Measurements from ENCODE around the gene RND3. TPM values are rescaled to one million over a fixed set of nuclear protein-coding genes. Genes with fewer than 3 reads are reported as not detected.
A peak's percentile ranks its signal among the peaks of the same experiment; 100 is the strongest.

Gene RND3
- total RNA-seq, 3 donors from 2014 or later = 42.2 to 80.1 (median 57.5) TPM

- no peaks in the 10 kb centered on the region for H3K9me3 ChIP-seq
- TF ChIP-seq, protein P1, sequence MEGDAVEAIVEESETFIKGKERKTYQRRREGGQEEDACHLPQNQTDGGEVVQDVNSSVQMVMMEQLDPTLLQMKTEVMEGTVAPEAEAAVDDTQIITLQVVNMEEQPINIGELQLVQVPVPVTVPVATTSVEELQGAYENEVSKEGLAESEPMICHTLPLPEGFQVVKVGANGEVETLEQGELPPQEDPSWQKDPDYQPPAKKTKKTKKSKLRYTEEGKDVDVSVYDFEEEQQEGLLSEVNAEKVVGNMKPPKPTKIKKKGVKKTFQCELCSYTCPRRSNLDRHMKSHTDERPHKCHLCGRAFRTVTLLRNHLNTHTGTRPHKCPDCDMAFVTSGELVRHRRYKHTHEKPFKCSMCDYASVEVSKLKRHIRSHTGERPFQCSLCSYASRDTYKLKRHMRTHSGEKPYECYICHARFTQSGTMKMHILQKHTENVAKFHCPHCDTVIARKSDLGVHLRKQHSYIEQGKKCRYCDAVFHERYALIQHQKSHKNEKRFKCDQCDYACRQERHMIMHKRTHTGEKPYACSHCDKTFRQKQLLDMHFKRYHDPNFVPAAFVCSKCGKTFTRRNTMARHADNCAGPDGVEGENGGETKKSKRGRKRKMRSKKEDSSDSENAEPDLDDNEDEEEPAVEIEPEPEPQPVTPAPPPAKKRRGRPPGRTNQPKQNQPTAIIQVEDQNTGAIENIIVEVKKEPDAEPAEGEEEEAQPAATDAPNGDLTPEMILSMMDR (IDR thresholded peaks at IDR 0.05) = no peak
- no peaks in the 10 kb centered on the region for H3K36me3 ChIP-seq (ENCODE audit: low read depth)
- no peak for DNase-seq
- intact Hi-C loops (cut with DNase I, micrococcal nuclease) = no loop called here
- no peak overlapping the region for H3K4me3 ChIP-seq
- peaks cover 8% of the 10 kb centered on the region for H3K4me1 ChIP-seq (ENCODE audit: low read depth)
- ATAC-seq = peak; percentile 39
These were observed 61.2 kb downstream of the RND3 start for GRCh38 chr2:150426315-150426714.

GRCh38 chr2:150425121-150425955, 62.1 kb downstream of the RND3 start:
- DNase-seq = peak in 1 of 3 donors; percentile 23
- ATAC-seq = no peak
- intact Hi-C loops (cut with DNase I, micrococcal nuclease) = no loop called here
- Histone ChIP-seq H3K36me3 (ENCODE audit: low read depth) (no peaks in the 10 kb centered on the region), H3K9me3 (no peaks in the 10 kb centered on the region), H3K4me3 (no peak overlapping the region), H3K4me1 (ENCODE audit: low read depth) (peaks cover 8% of the 10 kb centered on the region)
- TF ChIP-seq, protein P1 (IDR thresholded peaks at IDR 0.05) = no peak

- Histone ChIP-seq H3K36me3 (ENCODE audit: low read depth) (no peaks in the 10 kb centered on the region), H3K4me3 (no peak overlapping the region), H3K4me1 (ENCODE audit: low read depth) (peaks cover 8% of the 10 kb centered on the region), H3K9me3 (no peaks in the 10 kb centered on the region)
- intact Hi-C loops (cut with DNase I, micrococcal nuclease) = no loop called here
- DNase-seq (no peak), ATAC-seq (no peak)
- TF ChIP-seq, protein P1 (IDR thresholded peaks at IDR 0.05) = no peak
These were observed 63.1 kb downstream of the RND3 start for GRCh38 chr2:150424406-150424805.

DNA sequence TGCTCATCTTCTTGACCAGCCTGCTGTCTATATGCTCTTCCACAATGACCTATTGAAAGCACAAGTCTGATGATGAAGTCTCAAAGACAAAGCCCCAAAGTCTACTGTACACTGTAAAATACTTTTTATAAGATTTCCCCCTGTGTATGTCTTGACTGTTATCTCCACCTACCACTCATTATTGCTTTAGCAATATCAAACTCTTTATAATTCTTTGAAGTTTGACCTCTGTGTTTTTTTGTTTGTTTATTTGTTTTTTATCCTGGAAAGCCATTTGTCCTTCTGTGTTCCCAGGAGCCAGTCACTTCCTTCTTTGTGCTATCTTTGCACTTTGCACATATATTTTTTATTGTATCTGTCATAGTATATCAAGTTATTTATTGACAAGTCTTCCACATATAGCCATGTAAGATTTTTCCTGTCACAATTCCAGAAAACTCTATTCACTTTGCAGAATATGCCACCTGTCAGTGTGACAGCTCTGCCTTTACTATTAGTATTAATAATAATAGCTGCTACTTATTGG, 66.3 kb downstream of the RND3 start:
- ATAC-seq = peak; percentile 93
- Histone ChIP-seq H3K9me3 (no peaks in the 10 kb centered on the region), H3K36me3 (ENCODE audit: low read depth) (no peaks in the 10 kb centered on the region), H3K4me3 (no peak overlapping the region), H3K4me1 (ENCODE audit: low read depth) (peaks cover 8% of the 10 kb centered on the region)
- TF ChIP-seq, protein P1 (IDR thresholded peaks at IDR 0.05) = no peak
- no peak for DNase-seq
- intact Hi-C loops (cut with DNase I, micrococcal nuclease) = no loop called here

DNA sequence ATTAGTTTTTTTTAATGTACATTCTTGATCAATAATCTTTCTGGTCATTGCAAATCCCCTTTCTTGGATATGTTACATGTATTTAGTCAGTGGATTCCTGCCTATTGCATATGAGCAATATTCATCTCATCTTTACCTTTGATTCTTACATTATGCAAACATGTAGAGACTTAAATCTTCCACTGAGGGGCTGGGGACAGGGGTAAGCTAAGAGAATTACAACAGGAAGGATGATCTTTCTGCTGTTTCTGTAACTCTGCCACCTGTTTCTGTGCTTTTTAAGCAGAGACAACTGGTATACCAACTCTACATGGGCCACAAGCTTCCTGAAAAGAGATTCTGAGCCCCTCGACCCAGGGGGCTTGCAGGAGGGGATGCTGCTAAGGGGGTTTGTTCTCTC, 68.6 kb downstream of the RND3 start:
- ATAC-seq (no peak), DNase-seq (no peak)
- TF ChIP-seq, protein P1 (IDR thresholded peaks at IDR 0.05) = no peak
- intact Hi-C loops (cut with DNase I, micrococcal nuclease) = no loop called here
- H3K9me3 ChIP-seq = no peaks in the 10 kb centered on the region
- peaks cover 6% of the 10 kb centered on the region for H3K4me1 ChIP-seq (ENCODE audit: low read depth)
- no peaks in the 10 kb centered on the region for H3K36me3 ChIP-seq (ENCODE audit: low read depth)
- H3K4me3 ChIP-seq = no peak overlapping the region

All from mucosa of descending colon (tissue), 3 donors.